OCI-LY7 (cell line): Measurements from ENCODE around the gene LRCH3. TPM values are rescaled to one million over a fixed set of nuclear protein-coding genes. Genes with fewer than 3 reads are reported as not detected.

ENCODE experiments used
- BruUV-seq: library from RNA; stranded (reverse); fragments of 400-500 nt; replicated peaks from 2 replicates; lab custom pipeline; 2021; lab: Mats Ljungman, UMichigan
- CTCF ChIA-PET: fragments of 300-600 bp; sonication (Branson Sonifier 250); formaldehyde crosslinking; loops from one replicate; lab custom pipeline; 2022; ENCODE audit warnings: antibody characterized with exemption; ENCODE audit not compliant: unreplicated experiment; lab: Charles Lee
- POLR2A ChIA-PET: fragments of 300-600 bp; sonication (Branson Sonifier 250); formaldehyde crosslinking; loops from one replicate; lab custom pipeline; 2022; ENCODE audit warnings: antibody characterized with exemption; lab: Charles Lee
- DNase-seq: peaks from one replicate; pipeline ENCODE4 v3.0.0-alpha.2; 2015; ENCODE audit warnings: low spot score
- H2AFZ ChIP-seq: fragments of 200-600 bp; sonication (generic), shearing (Covaris generic); 2 replicates; pipeline ENCODE4 v1.6.1; 2014; ENCODE audit warnings: mild to moderate bottlenecking, antibody characterized with exemption, low read length, moderate library complexity
- H3K27ac ChIP-seq: fragments of 200-600 bp; sonication (generic); 2 replicates; pipeline ENCODE4 v1.5.1; 2014; ENCODE audit warnings: mixed run types, low read depth, mild to moderate bottlenecking, moderate library complexity, low read length, inconsistent platforms; ENCODE audit not compliant: poor library complexity, severe bottlenecking
- H3K36me3 ChIP-seq: fragments of 200-600 bp; sonication (generic); 2 replicates; pipeline ENCODE4 v1.6.1; 2014; ENCODE audit warnings: mild to moderate bottlenecking, antibody characterized with exemption, low read length, moderate library complexity, mixed read lengths; ENCODE audit not compliant: insufficient read depth
- H3K4me1 ChIP-seq: fragments of 200-600 bp; sonication (generic); 2 replicates; pipeline ENCODE4 v1.5.1; 2014; ENCODE audit warnings: mild to moderate bottlenecking, low read length; ENCODE audit not compliant: insufficient read depth, poor library complexity, severe bottlenecking
- H3K4me2 ChIP-seq: fragments of 200-600 bp; sonication (generic); 2 replicates; pipeline ENCODE4 v1.6.1; 2014; ENCODE audit warnings: mild to moderate bottlenecking, low read length
- H3K4me3 ChIP-seq: fragments of 200-600 bp; sonication (generic); 2 replicates; pipeline ENCODE4 v1.5.1; 2014; ENCODE audit warnings: mild to moderate bottlenecking, low read depth, low read length; ENCODE audit not compliant: poor library complexity, severe bottlenecking
- H3K79me2 ChIP-seq: fragments of 200-600 bp; sonication (generic); 2 replicates; pipeline ENCODE4 v1.6.1; 2016; ENCODE audit warnings: low read depth, mild to moderate bottlenecking, low read length, moderate library complexity, mixed read lengths; ENCODE audit not compliant: insufficient read depth
- H3K9me2 ChIP-seq: fragments of 200-600 bp; sonication (generic); 2 replicates; pipeline ENCODE4 v1.6.1; 2016; ENCODE audit warnings: mild to moderate bottlenecking, low read length, mixed read lengths; ENCODE audit not compliant: insufficient read depth
- H3K9me3 ChIP-seq: fragments of 200-600 bp; sonication (generic); 2 replicates; pipeline ENCODE4 v1.6.1; 2014; ENCODE audit warnings: mild to moderate bottlenecking, mixed run types, low read length, mixed read lengths
- H4K20me1 ChIP-seq: fragments of 200-600 bp; sonication (generic); 2 replicates; pipeline ENCODE4 v1.6.1; 2014; ENCODE audit warnings: mild to moderate bottlenecking, antibody characterized with exemption, low read length, moderate library complexity, mixed read lengths; ENCODE audit not compliant: insufficient read depth
- CTCF ChIP-seq: fragments of 200-600 bp; sonication (generic); conservative IDR thresholded peaks from 2 replicates; pipeline ENCODE4 v1.5.1; 2014; ENCODE audit warnings: mild to moderate bottlenecking, antibody characterized with exemption, low read length, moderate library complexity, mixed read lengths
- EZH2phosphoT487 ChIP-seq: fragments of 200-600 bp; sonication (generic); IDR thresholded peaks from 2 replicates; pipeline ENCODE4 v1.6.1; 2018; ENCODE audit warnings: low read depth, borderline replicate concordance, mild to moderate bottlenecking, mixed run types, antibody characterized with exemption, low read length, moderate library complexity, mixed read lengths
- intact Hi-C: fragments of 100-400 bp; cut with micrococcal nuclease; formaldehyde crosslinking; loops from one replicate; pipeline ENCODE4 v1.10.0; 2022; ENCODE audit not compliant: unreplicated experiment
- total RNA-seq, 2 experiments: library from RNA; depleted of rRNA in 1 of 2; stranded (reverse); fragments of >200 nt in 1 of 2; shearing (Covaris generic) in 1 of 2; gene quantifications; 2 replicates each; pipeline ENCODE4 v1.2.3, GENCODE V29; 2014 to 2022

The LRCH3 gene
- total RNA-seq, 2 experiments from 2014 or later, result 39.0 to 52.6 TPM

- Histone ChIP-seq H3K4me1 (no peaks in the 10 kb centered on the region), H3K4me2 (no peak overlapping the region), H3K79me2 (no peaks in the 10 kb centered on the region), H3K9me3 (no peaks in the 10 kb centered on the region), H4K20me1 (no peaks in the 10 kb centered on the region), H3K4me3 (no peak overlapping the region), H3K27ac (no peak overlapping the region), H3K36me3 (peaks cover 49% of the 10 kb centered on the region), H3K9me2 (no peaks in the 10 kb centered on the region), H2AFZ (no peak overlapping the region)
- intact Hi-C loops, result no loop called here
- DNase-seq, result no peak
- TF ChIP-seq CTCF (no peak), EZH2phosphoT487 (no peak)
- CTCF ChIA-PET, result no interaction called here
- POLR2A ChIA-PET, result interaction anchor here (1.1 kb wide), 1 partner anchor 13 kb away, joined by 3 read pairs; no protein-coding TSS in a partner anchor
- no TSS peak for BruUV-seq
Observed at GRCh38 chr3:197874653-197875052, 83.6 kb downstream of the LRCH3 start.

GRCh38 chr3:197877902-197878301 is 86.8 kb downstream of the LRCH3 start:
- POLR2A ChIA-PET, result no interaction called here
- CTCF ChIA-PET, result no interaction called here
- Histone ChIP-seq H3K4me3 (no peak overlapping the region), H3K4me2 (no peak overlapping the region), H3K27ac (no peak overlapping the region), H3K36me3 (peaks cover 42% of the 10 kb centered on the region), H3K4me1 (no peaks in the 10 kb centered on the region), H2AFZ (no peak overlapping the region), H3K9me3 (no peaks in the 10 kb centered on the region), H3K9me2 (no peaks in the 10 kb centered on the region), H3K79me2 (no peaks in the 10 kb centered on the region), H4K20me1 (no peaks in the 10 kb centered on the region)
- DNase-seq, result no peak
- TF ChIP-seq EZH2phosphoT487, result no peak
- TF ChIP-seq CTCF, result no peak
- BruUV-seq, result no TSS peak
- intact Hi-C loops, result no loop called here

- no peaks in the 10 kb centered on the region for H3K9me3 ChIP-seq
- no peak overlapping the region for H3K4me2 ChIP-seq
- DNase-seq, result no peak
- CTCF ChIA-PET, result no interaction called here
- intact Hi-C loops, result no loop called here
- H3K4me1 ChIP-seq, result no peaks in the 10 kb centered on the region
- POLR2A ChIA-PET, result interaction anchor here (0.5 kb wide), 1 partner anchor 59 kb away, joined by 3 read pairs; no protein-coding TSS in a partner anchor
- no peak overlapping the region for H3K27ac ChIP-seq
- no peaks in the 10 kb centered on the region for H4K20me1 ChIP-seq
- no peak for TF ChIP-seq CTCF
- no peak for TF ChIP-seq EZH2phosphoT487
- peaks cover 36% of the 10 kb centered on the region for H3K36me3 ChIP-seq
- H2AFZ ChIP-seq, result no peak overlapping the region
- H3K4me3 ChIP-seq, result no peak overlapping the region
- H3K9me2 ChIP-seq, result no peaks in the 10 kb centered on the region
- no peaks in the 10 kb centered on the region for H3K79me2 ChIP-seq
- BruUV-seq, result no TSS peak
Observed at GRCh38 chr3:197878427-197878826, 87.4 kb downstream of the LRCH3 start.
